NCI-H2196 (cell line): Measurements from ENCODE around the gene AGFG1.

ENCODE experiments used
- DNase-seq: peaks from one replicate; lab custom pipeline; 2025; ENCODE audit not compliant: unreplicated experiment; lab: John Stamatoyannopoulos, UW

The AGFG1 gene, protein sequence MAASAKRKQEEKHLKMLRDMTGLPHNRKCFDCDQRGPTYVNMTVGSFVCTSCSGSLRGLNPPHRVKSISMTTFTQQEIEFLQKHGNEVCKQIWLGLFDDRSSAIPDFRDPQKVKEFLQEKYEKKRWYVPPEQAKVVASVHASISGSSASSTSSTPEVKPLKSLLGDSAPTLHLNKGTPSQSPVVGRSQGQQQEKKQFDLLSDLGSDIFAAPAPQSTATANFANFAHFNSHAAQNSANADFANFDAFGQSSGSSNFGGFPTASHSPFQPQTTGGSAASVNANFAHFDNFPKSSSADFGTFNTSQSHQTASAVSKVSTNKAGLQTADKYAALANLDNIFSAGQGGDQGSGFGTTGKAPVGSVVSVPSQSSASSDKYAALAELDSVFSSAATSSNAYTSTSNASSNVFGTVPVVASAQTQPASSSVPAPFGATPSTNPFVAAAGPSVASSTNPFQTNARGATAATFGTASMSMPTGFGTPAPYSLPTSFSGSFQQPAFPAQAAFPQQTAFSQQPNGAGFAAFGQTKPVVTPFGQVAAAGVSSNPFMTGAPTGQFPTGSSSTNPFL

DNA sequence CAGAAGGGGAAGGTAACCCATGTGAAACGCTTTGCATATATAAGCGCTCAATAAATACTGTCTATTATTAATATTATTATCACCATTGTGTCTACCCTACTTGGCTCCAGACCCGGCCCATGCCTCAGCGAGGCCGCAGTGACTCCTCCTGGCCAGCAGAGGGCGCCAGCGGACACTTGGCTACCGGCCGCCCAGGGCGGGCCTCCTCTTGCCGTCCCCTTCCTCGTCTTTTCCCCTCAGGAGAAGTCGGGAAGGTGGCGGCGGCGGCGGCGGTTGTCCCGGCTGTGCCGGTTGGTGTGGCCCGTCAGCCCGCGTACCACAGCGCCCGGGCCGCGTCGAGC, at the start of gene AGFG1:
Gene AGFG1, plus strand, starts transcription at position 233 of the 341 bp plus-strand sequence. CDS start 266 bp downstream, outside the sequence.
- peak; percentile 79 for DNase-seq

DNA sequence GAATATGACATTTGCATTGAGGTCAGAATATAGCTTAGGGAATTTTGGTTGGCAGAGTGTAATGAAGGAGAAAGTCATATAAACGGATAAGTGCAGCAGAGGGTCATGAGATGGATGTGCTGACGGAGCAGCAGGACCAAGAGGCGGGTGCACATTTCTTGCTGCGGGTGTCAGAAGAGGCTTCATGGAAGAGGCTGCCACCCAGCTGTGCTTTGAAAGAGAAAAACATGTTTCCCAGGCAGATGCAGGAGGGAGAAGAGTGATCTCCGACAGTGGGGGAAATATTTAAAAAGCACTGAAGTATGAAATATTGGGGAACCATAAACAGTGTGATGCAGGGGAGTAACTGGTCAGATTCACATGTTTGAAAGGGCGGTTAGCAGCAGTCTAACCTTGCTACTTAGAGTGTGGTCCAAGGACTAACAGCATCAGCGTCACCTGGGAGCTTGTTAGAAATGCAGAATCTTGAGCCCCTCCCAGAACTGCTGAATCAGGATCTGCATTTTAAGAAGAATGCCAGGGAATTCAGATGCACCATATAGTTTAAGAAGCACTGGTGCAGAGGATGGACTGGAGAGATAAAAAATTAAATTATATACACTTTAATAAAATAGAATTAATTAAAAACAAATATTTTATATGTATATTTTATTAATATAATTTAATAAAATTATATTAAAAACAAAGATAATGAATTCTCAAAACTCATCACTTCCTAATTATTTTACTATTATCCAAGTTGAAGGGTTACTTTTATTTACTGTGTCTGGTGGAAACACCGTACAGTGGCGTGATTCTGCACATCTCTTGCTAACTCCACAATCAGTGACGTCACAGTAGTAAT, 48.1 kb upstream of the AGFG1 start:
- no peak for DNase-seq

DNA sequence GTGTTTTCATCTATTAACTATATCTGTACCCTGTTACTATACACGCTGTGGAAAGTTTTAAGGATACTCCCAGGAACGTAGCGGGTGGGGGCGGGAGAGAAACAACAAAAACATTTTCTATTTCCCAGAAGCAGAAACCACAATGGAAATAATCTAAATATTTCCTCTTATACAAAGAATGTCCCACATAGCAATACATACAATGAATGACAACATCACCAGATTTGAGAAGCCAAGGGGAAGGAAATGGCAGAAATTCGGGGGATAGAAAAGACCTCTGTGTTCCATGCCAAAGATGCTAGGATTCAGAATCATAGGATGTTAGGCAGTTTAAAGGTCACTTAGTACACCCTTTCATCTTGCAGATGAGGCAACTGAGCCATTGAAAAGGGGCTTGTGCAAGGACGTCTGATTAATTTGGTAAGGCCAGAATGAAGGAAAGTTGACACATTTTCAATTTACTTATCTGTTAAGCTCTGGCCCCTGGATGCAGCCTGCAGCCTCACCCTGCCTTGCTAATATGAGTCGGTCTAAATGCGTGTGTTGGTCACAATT, 43.1 kb upstream of the AGFG1 start:
- DNase-seq: no peak

DNA sequence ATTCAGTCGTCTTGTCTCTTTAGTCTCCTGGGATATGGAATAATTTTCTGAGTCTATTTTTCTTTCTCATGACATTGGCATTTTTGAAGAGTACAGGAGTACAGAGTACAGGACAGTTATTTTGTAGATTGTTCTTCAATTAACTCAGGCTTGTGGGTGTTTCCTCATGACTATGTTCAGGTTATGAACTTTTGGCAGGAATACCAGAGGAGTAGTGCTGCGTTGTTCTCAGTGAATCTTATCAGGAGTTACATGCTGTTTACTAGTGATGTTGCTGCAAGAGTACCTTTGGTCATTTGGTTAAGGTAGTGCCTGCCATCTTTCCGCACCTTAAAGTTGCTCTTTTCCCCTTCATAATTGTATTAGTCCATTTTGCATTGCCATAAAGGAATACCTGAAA, 41.3 kb upstream of the AGFG1 start:
- DNase-seq: no peak

DNA sequence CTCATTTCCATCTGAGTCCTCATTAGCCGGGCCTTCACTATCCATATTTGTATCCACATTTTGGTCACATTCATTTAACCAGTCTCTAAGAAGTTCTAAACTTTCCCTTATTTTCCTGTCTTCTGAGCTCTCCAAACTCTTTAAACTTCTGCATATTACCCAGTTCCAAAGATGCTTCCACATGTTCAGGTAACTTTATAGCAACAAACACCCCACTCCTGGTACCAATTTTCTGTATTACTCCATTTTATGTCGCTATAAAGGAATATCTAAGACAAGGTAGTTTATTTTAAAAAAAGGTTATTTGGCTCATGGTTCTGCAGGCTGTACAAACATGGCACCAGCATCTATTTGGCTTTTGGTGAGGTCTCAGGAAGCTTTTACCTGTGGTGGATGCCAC, 38.8 kb upstream of the AGFG1 start:
- no peak for DNase-seq

DNA sequence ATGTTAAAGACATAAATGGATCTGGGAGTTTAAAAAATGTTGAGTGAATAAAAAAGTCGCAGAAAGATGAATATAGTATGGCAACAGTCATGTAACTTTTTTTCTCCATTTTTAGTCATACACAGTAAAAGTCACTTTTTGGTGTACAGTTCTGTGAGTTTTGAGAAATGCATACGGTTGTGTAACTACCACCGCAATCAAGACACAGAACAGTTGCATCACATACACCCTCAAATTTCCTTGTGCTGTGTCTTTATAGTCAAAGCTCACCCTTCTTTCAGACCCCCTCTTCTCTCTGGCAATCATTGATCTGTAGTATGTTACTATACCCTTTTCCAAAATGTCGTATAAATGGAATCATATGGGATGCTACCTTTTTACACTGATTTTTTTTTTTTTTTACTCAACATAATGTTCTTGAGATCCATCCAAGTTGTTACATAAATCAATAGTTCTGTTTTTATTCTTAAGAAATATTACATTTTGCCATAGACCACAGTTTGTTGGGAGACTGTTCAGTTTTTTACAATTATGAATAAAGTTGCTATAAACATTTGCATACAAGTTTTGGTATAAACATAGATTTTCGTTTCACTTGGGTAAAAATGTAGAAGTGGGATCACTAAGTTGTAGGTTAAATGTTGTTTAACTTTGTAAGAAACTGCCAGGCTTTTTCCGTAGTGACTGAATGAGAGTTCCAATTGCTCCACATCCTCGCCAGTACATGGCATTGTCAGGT, 35.4 kb upstream of the AGFG1 start:
- DNase-seq: no peak

DNA sequence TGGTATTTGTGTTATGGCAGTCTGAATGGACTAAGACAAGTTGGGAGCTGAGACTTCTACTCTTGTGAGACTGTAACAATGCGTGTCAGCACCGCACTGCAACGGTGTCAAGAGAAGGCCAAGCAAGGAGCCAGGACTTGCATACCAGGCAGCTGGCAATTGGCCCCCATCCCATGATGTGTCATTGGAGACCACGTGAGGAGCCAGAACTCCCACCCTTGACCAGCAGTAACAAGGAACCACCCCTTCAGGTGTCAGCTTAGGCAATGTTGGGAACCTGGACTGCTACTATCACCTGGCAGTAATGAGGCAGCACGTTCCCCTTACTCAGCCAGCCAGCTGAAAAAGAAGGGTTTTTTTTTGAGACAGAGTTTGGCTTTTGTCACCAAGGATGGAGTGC, 32.7 kb upstream of the AGFG1 start:
- no peak for DNase-seq

DNA sequence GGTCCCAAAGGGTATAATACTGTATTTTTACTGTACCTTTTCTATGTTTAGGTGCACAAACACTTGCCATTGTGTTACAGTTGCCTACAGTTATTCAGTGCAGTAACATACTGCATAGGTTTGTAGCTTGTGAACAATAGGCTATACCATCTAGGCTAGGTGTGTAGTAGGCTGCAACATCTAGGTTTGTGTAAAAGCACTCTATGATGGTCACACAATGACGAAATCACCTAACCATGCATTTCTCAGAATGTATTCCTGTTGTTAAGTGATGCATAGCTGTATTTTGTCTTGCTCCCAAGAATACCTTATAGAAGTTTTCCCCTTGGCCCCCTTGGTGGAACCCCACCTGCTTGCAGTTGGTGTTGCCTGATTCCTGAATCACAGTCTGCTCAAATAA, 29.3 kb upstream of the AGFG1 start:
- no peak for DNase-seq

DNA sequence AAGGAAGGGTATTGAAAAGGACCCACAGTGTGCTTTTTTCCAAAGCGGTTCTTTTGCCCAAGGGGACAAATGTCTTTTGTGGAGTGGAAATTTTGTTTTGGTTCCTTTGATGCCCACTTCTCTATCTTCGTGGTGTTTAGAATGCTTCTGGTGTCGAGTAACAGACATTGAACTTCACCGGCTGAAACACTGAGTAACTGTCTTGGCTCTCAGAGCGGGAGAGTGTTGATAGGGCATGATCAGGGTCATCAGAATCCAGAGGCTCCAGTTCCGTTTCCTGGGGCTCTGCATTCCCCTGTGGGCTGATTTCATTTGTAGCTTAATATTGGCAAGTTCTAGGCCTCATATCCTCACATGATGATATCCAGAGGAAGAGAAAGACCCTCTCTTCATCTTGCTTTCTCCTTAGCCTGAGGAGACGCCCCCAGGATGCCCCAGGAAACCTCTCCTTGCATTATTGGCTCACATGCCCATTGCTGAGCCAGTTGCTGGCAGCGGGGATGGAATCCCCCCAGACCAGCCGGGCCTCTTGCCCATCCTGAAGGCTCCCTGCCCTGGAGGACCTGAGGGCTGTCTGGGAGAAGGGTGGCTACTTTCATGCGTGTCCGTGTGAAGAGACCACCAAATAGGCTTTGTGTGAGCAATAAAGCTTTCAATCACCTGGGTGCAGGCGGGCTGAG, 27.9 kb upstream of the AGFG1 start:
- DNase-seq: no peak

DNA sequence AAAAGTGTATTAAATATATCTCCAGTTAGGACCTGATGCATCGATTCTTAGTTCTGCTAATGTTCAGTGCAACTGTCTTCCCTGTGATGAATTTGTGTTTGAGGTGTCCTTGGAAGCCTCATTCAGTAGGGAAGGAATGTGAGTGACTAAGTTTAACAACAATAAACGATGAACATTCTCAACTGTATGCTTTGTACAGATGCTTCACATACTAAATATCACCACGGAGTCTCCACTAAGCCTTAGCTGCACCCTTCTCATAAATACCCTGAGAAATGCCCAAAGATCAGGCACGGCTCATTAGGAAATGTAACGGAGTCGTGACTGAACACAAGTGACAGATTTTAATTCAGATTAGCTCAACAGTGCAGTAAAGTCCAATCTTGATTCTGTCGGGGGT, 24.4 kb upstream of the AGFG1 start:
- no peak for DNase-seq

DNA sequence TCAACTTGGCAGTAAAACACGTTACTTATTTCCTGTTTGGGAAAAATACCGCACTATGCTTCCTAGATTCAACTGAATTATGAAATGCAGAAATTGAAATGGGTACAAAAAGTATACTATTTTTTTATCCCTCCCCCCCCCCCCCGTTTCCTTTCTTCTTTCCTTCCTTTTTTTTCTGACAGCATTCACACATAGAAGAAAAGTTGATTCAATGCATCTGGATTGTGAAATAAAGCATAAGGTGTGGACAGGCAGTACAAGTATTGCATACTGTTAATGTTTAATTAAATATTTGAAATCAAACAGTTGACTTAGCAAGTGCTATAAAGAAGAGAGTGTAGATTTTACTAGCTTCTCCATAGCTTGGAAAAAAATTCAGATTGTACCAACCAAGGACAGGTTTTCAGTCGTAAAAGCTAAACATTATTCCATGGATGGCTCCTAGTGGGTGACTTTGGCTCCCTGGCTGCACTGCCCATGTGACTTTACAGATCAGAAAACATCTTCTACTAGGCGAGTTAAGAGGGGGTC, 21.6 kb upstream of the AGFG1 start:
- DNase-seq: no peak

DNA sequence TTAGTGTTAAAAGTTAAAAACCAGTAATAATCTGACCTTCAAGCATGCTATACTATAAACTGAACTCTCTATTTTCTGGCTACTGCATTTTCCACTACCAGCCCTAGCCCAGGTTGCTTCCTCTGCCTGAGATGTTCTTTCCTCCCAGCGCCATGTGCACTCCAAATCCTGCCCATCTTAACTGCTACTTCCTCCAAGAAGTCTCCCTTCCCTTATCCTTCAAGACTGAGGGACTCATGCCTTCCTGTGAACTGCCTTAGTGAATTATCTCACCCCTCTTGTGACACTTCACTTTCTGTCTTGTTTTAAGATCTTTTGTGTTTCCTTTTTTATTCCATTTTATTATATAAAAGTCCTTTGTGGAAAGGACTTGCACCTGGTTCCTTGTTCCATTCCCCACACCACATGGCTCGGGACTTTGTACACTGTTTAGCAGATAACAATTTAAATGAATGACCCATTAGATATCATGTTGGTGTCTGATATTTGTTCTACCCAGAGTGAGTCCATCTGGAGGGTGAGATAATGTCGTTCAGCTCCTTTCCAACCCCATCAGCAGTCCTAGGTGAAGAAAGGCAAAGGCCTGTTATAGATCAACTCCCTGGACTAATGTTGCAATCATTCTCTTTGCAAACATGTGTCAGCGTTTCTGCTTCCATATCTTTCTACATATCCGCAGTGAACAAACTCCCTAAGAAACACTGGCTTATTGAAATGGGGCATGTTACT, 20.9 kb upstream of the AGFG1 start:
- no peak for DNase-seq

DNA sequence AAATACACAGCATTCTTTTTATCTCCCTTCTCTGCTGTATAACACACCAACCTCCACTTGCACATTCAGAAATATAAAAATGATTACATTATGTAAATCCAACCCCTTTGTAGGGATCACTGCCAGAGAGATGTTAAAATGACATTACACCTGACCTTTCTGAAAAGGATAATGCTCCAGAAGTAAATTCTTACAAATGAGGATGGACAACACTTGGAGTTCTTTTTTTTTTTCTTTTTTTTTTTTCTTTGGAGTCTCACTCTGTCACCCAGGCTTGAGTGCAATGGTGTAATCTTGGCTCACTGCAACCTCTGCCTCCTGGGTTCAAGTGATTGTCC, 20.3 kb upstream of the AGFG1 start:
- DNase-seq: no peak

DNA sequence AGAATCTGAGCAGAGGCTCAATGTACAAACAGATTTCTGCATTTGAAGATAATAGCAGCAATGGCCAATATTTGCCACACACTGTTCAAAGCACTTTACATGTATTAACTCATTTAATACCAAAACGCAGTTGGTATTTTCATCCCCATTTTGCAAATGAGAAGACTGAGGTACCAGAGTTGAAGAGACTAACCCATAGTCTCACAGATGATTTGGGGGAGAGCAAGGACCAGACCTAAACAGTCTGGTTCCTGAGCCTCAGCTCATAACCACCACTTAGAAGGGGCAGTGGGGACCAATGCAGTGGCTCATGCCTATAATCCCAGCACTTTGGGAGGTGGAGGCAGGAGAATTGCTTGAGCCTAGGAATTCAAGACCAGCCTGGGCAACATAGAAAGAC, 18.1 kb upstream of the AGFG1 start:
- DNase-seq: no peak

DNA sequence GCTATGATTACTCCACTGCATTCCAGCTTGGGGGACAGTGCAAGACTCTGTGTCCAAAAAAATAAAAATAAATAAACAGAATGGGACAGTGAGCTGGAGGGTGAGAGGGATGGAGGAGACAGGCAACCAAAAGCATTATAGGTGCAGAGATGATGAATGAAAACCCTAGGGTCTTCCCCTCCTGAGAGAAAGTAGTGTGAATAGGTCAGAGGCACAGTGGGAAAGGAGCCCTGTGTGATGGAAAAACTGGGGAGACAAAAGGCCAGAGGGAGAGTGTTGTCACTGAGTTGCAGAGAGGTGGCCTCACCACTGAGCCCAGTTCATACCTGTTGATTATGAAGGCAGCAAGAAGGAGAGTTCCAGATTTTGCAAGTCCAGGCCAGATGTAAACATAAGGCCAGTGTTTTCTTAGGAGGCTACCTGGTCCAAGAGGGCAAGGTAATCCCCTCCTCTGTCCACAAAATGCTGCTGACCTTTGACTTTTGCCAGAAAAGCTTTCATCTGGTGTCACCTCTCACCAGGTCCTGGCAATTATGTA, 17.6 kb upstream of the AGFG1 start:
- no peak for DNase-seq

DNA sequence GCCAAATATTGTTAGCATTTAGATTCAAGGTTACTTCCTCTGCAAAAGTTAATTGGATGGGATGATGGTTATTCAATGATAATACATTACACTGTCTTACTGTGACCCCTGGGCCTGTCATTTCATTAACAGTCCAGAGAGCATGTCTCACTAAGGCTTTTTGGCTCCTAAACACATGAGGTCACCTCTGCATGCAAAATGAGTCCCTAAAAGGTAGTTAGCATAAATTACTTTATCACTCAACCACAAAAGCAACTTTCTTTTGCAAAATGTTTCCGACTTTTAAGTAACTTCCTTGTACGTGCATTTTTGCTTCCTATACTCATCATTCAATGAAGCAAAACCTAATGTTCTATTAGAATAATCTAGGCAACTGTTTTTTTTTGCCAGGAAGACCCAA, 16.8 kb upstream of the AGFG1 start:
- DNase-seq: no peak

DNA sequence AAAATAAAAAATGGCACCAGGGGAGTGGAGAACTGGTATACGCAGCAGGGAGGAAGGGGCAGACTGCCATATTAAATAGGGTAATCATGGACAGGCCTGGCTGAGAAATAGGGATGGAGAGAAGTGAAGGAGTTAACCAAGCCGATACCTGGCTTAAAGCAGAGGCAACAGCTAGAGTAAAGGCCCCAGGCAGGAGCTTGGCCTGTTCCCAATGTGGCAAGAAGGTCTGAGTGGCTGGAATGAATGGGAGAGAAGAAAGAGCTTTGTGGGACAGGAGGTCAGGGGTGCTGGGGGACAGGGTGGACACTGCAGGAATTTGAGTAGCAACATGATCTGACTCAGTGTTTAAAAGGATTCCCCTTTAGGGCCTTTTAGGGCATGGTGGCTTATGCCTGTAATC, 15.9 kb upstream of the AGFG1 start:
- DNase-seq: no peak

DNA sequence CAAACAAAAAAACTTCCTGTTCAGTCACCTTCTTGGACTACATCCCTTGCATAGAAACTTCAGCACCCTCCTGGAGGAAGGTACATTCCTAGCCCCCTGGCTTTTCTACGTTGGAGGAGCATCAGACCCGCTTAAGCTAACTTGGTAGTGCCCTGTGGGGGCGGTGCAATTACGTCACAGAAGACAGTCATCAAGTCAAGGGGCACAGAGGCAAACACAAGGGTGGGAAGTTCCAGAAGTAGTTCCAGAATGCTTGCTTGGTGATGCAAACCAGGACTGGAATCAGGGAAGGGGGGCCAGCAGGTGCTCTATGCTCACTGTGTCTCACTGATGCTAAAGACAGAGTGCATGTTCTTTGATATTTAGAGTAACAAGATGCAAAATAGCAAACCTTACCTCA, 15.2 kb upstream of the AGFG1 start:
- no peak for DNase-seq

DNA sequence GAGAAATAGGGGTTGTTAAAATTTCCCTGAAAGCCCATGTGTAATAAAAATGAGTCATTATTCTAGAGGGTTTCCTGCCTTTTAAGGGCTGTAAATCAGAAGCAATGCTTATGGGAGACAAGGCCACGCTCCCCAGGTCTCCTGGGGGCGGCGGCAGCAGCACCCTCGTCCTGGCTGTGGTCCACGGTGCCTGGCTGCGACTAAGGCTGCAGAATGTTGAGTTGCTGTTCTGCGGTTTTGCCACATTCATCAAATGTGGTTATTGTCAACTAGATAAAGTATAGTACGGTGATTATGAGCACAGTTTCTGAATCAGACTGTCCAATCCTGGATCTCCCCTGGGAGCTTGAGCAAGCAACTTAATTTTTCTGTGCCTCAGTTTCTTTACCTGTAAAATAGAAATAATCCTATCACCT, 11.9 kb upstream of the AGFG1 start:
- no peak for DNase-seq

DNA sequence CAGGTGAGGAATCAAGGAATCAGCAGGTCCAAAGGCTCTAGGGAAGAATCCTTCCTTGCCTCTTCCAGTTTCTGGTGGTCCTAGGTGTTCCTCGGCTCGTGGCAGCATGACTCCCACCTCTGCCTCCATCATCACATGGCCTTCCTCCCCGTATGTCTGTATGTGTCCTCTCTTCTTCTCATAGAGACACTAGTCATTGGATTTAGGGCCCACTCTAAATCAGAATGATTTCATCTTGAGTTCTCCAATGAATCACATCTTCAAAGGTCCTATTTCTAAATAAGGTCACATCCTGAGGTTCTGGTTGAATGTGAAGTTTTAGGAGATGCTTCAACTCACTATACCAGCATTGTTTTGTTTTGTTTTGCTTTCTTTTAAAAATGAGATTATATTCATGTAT, 11.1 kb upstream of the AGFG1 start:
- DNase-seq: no peak
